ENCODE results near the gene DMXL1. TPM values are rescaled to one million over a fixed set of nuclear protein-coding genes. Genes with fewer than 3 reads are reported as not detected.

Gene DMXL1
- total RNA-seq, 1 experiment from 2014 or later: 43.3 TPM

GRCh38 chr5:119153629-119154028 lies 82.7 kb downstream of the DMXL1 start:
- no peaks in the 10 kb centered on the region for H3K36me3 Mint-ChIP-seq (ENCODE audit: insufficient read depth, unreplicated experiment)
- H3K27me3 Mint-ChIP-seq (ENCODE audit: unreplicated experiment): no peaks in the 10 kb centered on the region
- H3K9me3 Mint-ChIP-seq (ENCODE audit: low read depth, unreplicated experiment): no peaks in the 10 kb centered on the region
- H3K4me1 Mint-ChIP-seq (ENCODE audit: low read depth, unreplicated experiment): no peaks in the 10 kb centered on the region
- BruUV-seq (replicated peaks): no TSS peak
- H3K27ac Mint-ChIP-seq (ENCODE audit: unreplicated experiment): no peak overlapping the region
- TF ChIP-seq, protein P1, sequence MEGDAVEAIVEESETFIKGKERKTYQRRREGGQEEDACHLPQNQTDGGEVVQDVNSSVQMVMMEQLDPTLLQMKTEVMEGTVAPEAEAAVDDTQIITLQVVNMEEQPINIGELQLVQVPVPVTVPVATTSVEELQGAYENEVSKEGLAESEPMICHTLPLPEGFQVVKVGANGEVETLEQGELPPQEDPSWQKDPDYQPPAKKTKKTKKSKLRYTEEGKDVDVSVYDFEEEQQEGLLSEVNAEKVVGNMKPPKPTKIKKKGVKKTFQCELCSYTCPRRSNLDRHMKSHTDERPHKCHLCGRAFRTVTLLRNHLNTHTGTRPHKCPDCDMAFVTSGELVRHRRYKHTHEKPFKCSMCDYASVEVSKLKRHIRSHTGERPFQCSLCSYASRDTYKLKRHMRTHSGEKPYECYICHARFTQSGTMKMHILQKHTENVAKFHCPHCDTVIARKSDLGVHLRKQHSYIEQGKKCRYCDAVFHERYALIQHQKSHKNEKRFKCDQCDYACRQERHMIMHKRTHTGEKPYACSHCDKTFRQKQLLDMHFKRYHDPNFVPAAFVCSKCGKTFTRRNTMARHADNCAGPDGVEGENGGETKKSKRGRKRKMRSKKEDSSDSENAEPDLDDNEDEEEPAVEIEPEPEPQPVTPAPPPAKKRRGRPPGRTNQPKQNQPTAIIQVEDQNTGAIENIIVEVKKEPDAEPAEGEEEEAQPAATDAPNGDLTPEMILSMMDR (IDR thresholded peaks at IDR 0.05; ENCODE audit: unreplicated experiment): no peak
- H3K4me3 Mint-ChIP-seq (ENCODE audit: low read depth, unreplicated experiment): no peak overlapping the region
- CTCF ChIA-PET: no interaction called here
- no peak for DNase-seq
- intact Hi-C loops (cut with micrococcal nuclease; ENCODE audit: unreplicated experiment): no loop called here

GRCh38 chr5:119158144-119158543 lies 87.3 kb downstream of the DMXL1 start:
- CTCF ChIA-PET: no interaction called here
- no peaks in the 10 kb centered on the region for H3K27me3 Mint-ChIP-seq (ENCODE audit: unreplicated experiment)
- no peak overlapping the region for H3K27ac Mint-ChIP-seq (ENCODE audit: unreplicated experiment)
- DNase-seq: no peak
- peaks cover 8% of the 10 kb centered on the region for H3K4me1 Mint-ChIP-seq (ENCODE audit: low read depth, unreplicated experiment)
- BruUV-seq (replicated peaks): no TSS peak
- TF ChIP-seq, protein P1 (IDR thresholded peaks at IDR 0.05; ENCODE audit: unreplicated experiment): no peak
- intact Hi-C loops (cut with micrococcal nuclease; ENCODE audit: unreplicated experiment): no loop called here
- no peaks in the 10 kb centered on the region for H3K9me3 Mint-ChIP-seq (ENCODE audit: low read depth, unreplicated experiment)
- no peak overlapping the region for H3K4me3 Mint-ChIP-seq (ENCODE audit: low read depth, unreplicated experiment)
- no peaks in the 10 kb centered on the region for H3K36me3 Mint-ChIP-seq (ENCODE audit: insufficient read depth, unreplicated experiment)

GRCh38 chr5:119161430-119161829 lies 90.5 kb downstream of the DMXL1 start:
- Mint-ChIP-seq H3K4me1 (ENCODE audit: low read depth, unreplicated experiment) (peaks cover 8% of the 10 kb centered on the region), H3K4me3 (ENCODE audit: low read depth, unreplicated experiment) (no peak overlapping the region), H3K27me3 (ENCODE audit: unreplicated experiment) (no peaks in the 10 kb centered on the region), H3K9me3 (ENCODE audit: low read depth, unreplicated experiment) (no peaks in the 10 kb centered on the region), H3K36me3 (ENCODE audit: insufficient read depth, unreplicated experiment) (no peaks in the 10 kb centered on the region), H3K27ac (ENCODE audit: unreplicated experiment) (no peak overlapping the region)
- peak; percentile 21 for DNase-seq
- TF ChIP-seq, protein P1 (IDR thresholded peaks at IDR 0.05; ENCODE audit: unreplicated experiment): no peak
- CTCF ChIA-PET: no interaction called here
- no TSS peak for BruUV-seq (replicated peaks)
- intact Hi-C loops (cut with micrococcal nuclease; ENCODE audit: unreplicated experiment): no loop called here

DNA sequence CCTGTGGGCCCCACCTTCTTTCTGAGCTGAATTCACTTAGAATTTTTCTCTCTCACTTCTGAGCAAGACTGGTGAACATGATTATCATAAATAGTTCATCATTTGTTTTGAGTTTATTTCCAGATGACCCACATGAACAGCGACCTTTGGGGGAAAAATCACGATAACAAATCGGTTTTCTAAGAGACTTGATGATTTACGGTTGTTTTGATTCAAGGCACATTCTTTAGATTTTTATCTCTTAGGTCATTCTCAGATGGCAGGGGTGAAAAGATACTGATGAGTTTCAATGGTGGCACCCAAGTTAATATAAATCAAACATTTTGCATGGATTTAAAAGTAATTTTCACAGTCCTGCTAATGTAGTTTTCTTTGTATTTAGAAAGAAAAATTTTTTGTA lies 95.1 kb downstream of the DMXL1 start:
- TF ChIP-seq, protein P1 (IDR thresholded peaks at IDR 0.05; ENCODE audit: unreplicated experiment): no peak
- H3K36me3 Mint-ChIP-seq (ENCODE audit: insufficient read depth, unreplicated experiment): no peaks in the 10 kb centered on the region
- no peak overlapping the region for H3K27ac Mint-ChIP-seq (ENCODE audit: unreplicated experiment)
- no peak for DNase-seq
- no peaks in the 10 kb centered on the region for H3K27me3 Mint-ChIP-seq (ENCODE audit: unreplicated experiment)
- intact Hi-C loops (cut with micrococcal nuclease; ENCODE audit: unreplicated experiment): no loop called here
- no TSS peak for BruUV-seq (replicated peaks)
- no peaks in the 10 kb centered on the region for H3K9me3 Mint-ChIP-seq (ENCODE audit: low read depth, unreplicated experiment)
- H3K4me3 Mint-ChIP-seq (ENCODE audit: low read depth, unreplicated experiment): no peak overlapping the region
- peaks cover 6% of the 10 kb centered on the region for H3K4me1 Mint-ChIP-seq (ENCODE audit: low read depth, unreplicated experiment)
- CTCF ChIA-PET: no interaction called here
